VCaP (cell line): ENCODE measurements around the gene ROCK2.

ENCODE experiments used
- H3K27ac ChIP-seq: fragments of 450-650 bp; 2 replicates; pipeline ENCODE4 v1.5.1; 2017
- TF ChIP-seq, protein P1 (sequence below): fragments of 450-650 bp; conservative IDR thresholded peaks from 2 replicates; pipeline ENCODE4 v1.5.1; 2017; ENCODE audit warnings: mild to moderate bottlenecking, moderate library complexity

The ROCK2 gene

DNA sequence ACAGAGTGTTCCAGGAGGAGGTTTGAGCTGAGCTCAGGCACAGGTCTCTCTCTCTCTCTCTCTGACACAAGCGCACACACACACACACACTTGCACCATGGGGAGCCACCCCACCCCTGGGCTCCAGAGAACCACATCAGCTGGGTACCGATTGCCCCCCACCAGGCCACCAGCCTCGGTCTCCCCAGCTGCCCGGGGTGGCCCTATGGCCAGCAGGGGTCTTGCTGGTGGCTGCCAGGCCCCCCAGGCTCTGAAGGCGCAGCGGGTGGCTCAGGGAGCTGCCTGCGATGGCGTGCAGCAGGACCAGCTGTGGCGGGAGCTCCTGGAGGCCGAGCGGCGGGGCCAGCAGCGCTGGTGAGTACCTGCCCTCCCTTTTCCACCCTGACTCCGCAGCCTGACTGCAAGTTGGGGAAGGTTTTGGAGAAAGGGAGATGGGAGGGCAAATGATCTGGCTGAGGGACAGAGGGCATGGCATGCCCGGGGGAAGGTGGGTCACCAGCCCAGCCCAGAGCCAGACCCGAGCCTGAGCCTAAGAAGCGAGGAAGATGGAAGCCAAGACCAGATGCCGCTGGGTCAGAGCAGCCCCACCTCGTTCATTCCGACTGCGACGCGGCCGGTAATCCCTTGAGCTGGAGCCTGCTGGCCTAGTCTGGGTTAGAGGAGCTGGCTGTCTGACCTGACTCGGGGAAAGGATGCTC, 211.0 kb downstream of the ROCK2 start:
- H3K27ac ChIP-seq = peak overlapping the region; percentile 36; the same call in 1 of the 2 replicates
- TF ChIP-seq, protein P1, sequence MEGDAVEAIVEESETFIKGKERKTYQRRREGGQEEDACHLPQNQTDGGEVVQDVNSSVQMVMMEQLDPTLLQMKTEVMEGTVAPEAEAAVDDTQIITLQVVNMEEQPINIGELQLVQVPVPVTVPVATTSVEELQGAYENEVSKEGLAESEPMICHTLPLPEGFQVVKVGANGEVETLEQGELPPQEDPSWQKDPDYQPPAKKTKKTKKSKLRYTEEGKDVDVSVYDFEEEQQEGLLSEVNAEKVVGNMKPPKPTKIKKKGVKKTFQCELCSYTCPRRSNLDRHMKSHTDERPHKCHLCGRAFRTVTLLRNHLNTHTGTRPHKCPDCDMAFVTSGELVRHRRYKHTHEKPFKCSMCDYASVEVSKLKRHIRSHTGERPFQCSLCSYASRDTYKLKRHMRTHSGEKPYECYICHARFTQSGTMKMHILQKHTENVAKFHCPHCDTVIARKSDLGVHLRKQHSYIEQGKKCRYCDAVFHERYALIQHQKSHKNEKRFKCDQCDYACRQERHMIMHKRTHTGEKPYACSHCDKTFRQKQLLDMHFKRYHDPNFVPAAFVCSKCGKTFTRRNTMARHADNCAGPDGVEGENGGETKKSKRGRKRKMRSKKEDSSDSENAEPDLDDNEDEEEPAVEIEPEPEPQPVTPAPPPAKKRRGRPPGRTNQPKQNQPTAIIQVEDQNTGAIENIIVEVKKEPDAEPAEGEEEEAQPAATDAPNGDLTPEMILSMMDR = no peak

DNA sequence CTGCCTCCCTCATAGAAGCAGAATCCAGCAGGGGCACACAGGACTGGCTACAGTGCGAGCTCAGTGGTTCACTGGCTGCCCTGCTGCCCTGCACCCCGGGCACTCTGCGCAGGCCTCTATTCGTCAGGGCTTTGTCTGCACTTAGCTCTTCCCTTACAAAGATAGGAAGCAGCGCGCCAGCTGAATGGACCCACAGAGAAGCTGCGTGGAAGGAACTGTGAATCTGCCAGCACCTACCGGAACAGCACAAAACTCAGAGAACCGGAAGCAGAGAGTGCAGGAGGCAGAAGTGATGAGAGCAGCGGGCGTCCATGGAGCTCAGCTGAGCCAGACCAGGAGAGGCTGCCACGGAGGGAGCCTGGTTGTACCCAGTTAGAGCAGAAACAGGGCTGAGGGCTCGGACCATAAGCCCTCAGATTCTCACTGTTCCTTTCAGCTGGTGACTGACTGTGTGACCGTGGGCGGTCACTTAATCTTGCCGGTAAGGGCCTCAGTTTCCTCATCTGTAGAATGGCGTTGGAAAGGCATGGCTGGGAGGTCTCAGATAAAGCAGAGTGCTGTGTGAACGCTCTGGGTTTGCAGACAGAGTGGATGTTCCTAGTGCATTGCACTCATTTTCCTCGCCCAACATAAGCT, 212.3 kb downstream of the ROCK2 start:
- TF ChIP-seq, protein P1 = no peak
- H3K27ac ChIP-seq = peak overlapping the region; percentile 36; the same call in 1 of the 2 replicates

DNA sequence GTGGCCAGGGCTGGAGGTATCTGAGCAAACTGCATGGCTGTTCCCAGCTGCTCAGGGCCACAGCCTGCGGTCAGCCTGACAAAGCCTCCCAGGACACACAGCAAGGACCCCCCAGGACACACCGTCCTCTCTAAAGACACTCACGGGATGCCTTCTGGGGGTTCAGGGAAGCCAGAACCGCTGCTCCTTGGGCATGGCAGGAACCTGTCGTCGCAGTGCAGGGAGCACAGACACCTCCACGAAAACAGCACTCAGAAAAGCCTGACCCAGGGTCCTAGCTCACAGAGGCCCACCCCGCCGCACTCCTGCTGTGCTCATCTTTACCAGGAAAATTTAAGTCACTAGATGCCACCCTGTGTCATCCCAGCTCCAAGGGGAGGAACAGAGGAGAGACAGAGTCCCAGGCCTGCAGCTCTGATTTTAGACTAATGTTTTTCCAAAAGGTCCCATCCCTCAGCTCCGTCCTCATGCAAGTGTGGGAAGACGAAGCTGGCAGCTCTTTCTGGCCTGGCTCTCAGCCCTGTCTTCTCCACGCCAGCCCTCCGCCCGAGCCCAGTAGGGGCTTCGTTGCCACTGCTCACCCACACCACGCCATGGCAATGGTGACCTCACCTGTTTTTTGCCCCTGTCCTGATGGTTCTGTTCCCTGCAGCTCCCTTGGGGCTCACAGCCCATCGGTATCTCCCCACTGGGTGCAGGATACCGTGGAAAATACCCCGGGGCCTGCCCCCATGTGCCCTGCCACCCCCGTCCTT, 213.1 kb downstream of the ROCK2 start:
- TF ChIP-seq, protein P1 = no peak
- H3K27ac ChIP-seq = no peak overlapping the region
